ENCODE data around the gene ELFN1.
A peak's percentile ranks its signal among the peaks of the same experiment; 100 is the strongest.

The ELFN1 gene

GRCh38 chr7:1729183-1729582, 59.1 kb downstream of the ELFN1 start:
- no peak for DNase-seq

GRCh38 chr7:1729773-1730172, 59.7 kb downstream of the ELFN1 start:
- no peak for DNase-seq

GRCh38 chr7:1732072-1732471, 62.0 kb downstream of the ELFN1 start:
- no peak for DNase-seq

- no peak for DNase-seq
Measured at GRCh38 chr7:1732645-1733044, 62.6 kb downstream of the ELFN1 start.

- DNase-seq, result no peak
Measured at GRCh38 chr7:1733206-1733907, 63.3 kb downstream of the ELFN1 start.

DNA sequence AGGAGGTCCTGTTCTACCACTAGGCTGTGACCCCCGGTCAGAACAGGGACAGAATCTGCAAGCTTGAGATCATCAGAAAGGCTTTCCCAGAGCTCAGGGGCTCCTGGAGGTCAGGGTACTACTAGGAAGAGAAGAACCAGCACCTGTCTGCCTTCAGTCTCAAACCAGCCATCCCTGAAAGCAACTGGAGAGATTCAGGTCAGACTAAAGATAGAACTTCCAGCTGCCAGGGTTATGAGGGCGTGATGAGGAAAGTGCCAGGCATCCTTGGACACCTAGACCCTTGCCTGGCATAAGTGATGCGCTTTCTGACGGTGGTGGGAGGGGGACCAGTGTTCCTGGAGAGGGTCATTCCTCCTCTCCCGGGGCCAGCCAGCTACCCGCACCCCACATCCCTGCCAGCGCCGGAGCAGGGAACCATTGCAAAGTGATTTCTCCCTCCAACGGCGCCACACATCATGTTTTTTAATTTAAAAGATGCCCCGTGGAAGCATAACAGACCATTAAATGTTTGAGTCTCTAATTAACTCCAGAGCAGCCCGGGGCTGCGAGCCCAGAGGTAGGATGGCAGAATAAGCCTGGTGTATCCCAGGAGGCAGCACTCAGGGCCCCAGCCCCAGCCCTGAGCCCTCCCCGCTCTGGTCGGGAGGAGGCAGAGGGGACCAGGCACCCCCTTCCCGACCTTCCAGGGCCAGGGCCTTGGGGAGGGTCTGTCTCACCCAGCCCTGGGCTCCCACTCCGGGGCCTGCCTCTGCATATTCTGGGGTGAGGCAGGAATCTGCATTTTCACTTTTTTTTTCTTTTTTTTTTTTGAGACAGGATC, 64.0 kb downstream of the ELFN1 start:
- no peak for DNase-seq

DNA sequence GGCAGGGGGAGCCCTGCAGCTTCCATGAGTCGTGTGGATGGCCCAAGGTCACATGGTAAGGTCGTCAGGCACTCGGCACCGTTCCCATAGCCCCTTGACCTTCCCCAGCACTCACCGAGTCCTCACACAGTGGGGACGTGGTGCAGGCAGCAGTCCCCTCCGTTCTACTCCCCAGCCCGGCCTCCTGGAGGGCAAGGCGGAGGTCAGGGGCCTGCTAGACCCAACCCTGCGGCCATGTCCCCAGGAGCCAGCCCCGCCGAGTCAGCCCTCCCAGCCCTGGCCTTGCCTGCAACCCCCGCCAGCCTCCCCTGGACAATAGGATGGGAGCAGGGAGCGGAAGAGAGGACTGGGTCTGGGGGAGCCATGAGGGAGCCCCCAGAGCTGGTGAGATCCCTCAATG, 65.2 kb downstream of the ELFN1 start:
- DNase-seq, result no peak

- DNase-seq, result no peak
Measured at GRCh38 chr7:1735806-1736483, 65.9 kb downstream of the ELFN1 start.

- DNase-seq, result no peak
Measured at GRCh38 chr7:1736484-1736817, 66.4 kb downstream of the ELFN1 start.

DNA sequence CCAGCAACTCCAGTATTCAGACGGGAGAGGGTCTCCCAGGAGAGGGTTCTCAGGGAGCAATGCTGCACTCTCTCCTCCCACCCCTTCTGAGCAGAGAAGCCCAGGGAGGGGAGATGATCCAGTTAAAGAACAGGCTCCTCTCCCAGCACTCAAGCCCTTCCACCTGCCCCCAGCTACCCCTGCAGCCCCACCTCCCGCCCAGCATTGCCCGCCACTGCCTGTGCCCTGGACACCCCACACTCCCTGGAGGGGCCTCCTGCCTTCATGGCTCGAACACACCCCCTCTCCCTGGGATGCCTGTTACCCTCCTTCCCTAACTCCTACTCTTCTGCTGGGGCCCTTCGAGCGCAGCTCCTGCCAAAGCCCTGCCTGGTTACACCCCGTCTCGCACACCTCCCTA, 66.8 kb downstream of the ELFN1 start:
- DNase-seq, result no peak

GRCh38 chr7:1737523-1737922, 67.4 kb downstream of the ELFN1 start:
- DNase-seq, result no peak

DNA sequence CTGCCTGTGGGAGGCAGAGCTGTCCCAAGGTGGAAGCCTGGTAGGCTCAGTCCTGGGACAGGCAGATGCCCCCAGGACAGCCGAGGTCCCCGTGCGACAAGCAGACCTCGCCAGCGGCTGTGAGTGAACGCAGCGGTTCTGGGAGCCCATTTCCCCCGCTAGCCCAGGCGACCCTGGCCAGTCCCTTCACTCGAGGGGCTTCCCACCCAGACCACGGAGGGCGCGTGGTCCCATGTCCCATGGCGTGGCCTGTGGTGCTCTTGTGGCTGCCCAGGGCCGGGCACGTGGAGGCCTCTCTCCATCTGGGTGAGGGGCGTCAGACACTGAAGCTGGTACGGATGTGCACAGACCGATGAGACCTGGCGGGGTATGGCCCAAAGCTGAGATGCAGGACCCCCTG, 67.9 kb downstream of the ELFN1 start:
- DNase-seq, result no peak

DNA sequence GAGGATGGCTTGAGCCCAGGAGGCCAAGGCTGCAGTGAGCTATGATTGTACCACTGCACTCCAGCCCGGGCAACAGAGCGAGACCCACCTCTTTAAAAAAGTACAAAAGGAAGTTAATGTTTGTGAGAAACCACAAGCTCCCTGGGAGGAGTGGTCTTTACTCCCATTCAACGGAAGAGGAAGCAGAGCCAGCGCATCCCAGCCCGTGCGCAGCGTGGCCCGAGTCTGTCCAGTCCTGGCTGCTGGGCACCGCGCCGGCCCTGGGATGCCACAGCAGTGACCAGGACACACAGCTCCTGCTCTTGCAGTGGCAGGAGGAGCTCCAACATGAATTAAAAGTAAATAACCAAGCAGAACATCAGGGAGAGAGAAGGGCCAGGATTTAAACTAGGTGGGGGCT, 68.4 kb downstream of the ELFN1 start:
- no peak for DNase-seq

GRCh38 chr7:1738956-1739355, 68.9 kb downstream of the ELFN1 start:
- no peak for DNase-seq

DNA sequence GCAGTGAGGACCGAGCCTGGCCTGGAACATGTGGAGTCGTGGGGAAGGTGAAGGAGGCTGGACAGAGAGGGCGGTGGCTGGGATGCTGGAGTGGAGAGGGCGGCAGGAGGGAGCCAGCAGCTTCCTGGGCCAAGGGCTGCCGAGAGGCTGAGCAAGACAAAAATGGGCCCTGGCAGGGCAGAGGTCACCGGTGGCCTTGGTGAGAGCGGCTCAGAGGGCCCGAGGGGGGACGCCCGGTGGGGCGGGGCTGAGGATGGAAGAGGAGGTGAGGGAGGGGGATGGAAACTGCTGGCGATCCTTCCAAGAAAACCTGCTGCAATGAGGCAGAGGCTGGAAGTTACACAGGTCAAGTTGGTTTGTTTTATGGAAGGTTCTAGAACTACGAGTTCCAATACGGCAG, 69.5 kb downstream of the ELFN1 start:
- DNase-seq, result no peak

GRCh38 chr7:1740214-1740613, 70.1 kb downstream of the ELFN1 start:
- no peak for DNase-seq

GRCh38 chr7:1741246-1741645, 71.2 kb downstream of the ELFN1 start:
- no peak for DNase-seq

DNA sequence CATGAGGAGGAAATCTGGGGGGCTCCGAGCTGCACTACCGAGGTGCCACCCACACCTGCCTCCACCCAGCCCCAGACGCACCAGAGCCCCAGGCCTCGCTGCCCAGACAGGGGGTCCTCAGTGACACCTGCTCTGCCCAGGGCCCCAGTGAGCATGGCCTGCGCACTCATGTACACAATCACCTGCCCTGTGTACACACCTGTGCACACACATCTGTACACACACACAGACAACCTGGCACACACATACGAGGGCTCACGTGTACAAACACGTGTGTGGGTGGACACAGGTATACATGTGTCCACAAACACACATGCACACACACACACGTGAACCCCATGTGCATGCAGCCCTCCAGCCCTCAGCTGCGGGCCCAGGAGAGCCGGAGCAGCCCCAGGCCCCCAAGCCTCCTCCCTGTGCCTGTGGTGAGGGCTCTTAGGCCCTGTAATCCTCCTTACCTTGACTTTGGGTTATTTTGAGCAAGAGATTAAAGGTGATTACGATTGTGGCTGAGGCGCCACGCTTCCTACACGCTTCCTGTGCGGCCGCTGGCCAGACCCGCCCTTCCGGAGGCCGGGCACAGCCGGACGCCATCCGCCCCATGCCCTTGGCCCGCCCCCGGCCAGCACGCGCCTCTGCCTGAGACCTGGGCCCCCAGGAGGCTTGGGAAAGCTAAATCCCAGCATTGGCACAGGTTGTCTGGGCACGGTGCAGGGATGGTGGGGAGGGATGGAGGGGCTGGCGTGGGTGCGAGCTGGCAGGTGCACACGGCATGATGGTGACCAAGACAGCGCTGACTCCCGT, 71.9 kb downstream of the ELFN1 start:
- DNase-seq, result peak in 1 of 5 donors; percentile 11

GRCh38 chr7:1742555-1743303, 72.7 kb downstream of the ELFN1 start:
- DNase-seq, result no peak

GRCh38 chr7:1743481-1744230, 73.6 kb downstream of the ELFN1 start:
- no peak for DNase-seq

DNA sequence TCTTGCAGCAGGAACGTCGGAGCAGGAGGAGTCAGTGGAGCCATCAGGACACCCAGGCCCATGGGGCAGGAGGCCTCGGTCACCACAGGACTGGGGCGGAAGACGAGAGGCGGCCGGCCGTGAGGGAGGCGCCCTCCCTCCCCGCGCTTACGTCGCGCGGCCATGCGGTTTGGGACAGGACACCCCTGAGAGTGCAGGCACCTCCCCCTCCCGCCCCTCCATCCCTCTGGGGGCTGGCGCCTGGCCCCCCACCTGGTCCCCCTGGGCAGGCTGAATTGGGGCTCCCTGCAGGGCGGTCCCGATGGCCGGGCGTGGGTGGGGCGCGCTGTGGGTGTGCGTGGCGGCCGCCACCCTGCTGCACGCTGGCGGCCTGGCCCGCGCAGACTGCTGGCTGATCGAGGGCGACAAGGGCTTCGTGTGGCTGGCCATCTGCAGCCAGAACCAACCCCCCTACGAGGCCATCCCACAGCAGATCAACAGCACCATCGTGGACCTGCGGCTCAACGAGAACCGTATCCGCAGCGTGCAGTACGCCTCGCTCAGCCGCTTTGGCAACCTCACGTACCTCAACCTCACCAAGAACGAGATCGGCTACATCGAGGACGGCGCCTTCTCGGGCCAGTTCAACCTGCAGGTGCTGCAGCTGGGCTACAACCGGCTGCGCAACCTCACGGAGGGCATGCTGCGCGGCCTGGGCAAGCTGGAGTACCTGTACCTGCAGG, 74.4 kb downstream of the ELFN1 start:
- no peak for DNase-seq
